ENCODE results near the gene PLCXD1. TPM values are rescaled to one million over a fixed set of nuclear protein-coding genes. Genes with fewer than 3 reads are reported as not detected.
A peak's percentile ranks its signal among the peaks of the same experiment; 100 is the strongest.

Gene PLCXD1
- total RNA-seq, 1 experiment from 2014 or later, result 14.8 TPM

DNA sequence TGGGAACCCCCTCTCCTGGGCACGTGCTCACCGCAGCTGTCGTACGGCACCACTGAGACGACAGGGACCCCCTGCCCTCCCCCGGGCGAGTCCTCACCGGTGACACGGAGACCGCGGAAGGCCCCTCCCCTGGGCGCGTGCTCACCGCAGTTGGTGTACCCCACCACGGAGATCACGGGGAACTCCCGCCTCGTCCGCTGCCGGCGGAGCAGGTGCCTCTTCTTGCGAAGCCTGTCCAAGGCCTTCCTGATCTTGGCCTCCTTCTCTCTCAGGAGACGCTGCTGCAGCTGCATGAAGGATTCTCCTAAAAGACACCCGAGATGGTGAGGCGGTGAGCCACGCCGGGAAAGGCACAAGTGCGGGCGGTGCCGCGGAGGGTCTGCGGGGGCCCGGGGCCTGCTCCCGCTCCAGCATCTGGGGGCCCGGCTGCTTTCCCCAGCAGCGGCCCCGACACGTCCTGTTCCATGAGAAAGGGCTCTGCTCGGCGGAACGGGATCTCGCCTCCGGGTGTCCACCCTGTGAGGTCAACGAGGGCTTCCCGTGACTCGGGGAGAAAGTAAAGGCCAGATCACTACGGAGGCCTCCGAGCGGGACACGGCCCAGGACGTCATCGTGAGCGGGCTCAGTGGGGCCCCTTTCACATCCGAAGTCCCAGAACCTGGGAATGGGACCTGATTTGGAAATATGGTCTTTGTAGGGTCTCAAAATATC is 31.6 kb downstream of the PLCXD1 start:
- Histone ChIP-seq H3K9me3 (replicated peaks) (no peaks in the 10 kb centered on the region), H3K36me3 (peaks cover 45% of the 10 kb centered on the region)
- DNase-seq (ENCODE audit: low read depth in 1 of 2, low spot score in 2 of 2), result no peak

DNA sequence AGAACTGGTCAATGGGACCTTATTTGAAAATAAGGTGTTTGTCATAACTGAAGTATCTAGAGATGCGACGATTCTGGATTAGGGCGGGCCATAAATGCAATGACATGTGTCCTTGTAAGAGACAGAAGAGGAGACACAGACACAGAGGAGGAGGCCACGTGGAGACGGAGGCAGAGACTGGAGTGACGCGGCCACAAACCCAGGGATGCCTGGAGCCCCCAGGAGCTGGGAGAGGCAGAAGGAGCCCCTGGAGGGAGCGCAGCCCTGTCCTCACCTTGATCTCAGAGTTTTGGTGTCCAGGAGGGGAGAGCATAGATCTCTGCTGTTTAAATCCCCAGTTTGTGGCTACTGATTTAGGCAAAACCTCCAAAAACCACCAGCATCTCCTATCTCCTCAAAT is 32.4 kb downstream of the PLCXD1 start:
- Histone ChIP-seq H3K36me3 (peaks cover 42% of the 10 kb centered on the region), H3K27me3 (replicated peaks) (no peaks in the 10 kb centered on the region), H3K4me1 (replicated peaks) (no peaks in the 10 kb centered on the region), H3K4me3 (no peak overlapping the region), H3K27ac (no peak overlapping the region), H3K9me3 (replicated peaks) (no peaks in the 10 kb centered on the region)
- DNase-seq (ENCODE audit: low read depth in 1 of 2, low spot score in 2 of 2), result no peak

More for the DNA sequence above, 31.6 kb downstream of the PLCXD1 start:
- no peak overlapping the region for H3K4me3 ChIP-seq
- no peaks in the 10 kb centered on the region for H3K4me1 ChIP-seq (replicated peaks)
- H3K27me3 ChIP-seq (replicated peaks), result no peaks in the 10 kb centered on the region
- H3K27ac ChIP-seq, result no peak overlapping the region

DNA sequence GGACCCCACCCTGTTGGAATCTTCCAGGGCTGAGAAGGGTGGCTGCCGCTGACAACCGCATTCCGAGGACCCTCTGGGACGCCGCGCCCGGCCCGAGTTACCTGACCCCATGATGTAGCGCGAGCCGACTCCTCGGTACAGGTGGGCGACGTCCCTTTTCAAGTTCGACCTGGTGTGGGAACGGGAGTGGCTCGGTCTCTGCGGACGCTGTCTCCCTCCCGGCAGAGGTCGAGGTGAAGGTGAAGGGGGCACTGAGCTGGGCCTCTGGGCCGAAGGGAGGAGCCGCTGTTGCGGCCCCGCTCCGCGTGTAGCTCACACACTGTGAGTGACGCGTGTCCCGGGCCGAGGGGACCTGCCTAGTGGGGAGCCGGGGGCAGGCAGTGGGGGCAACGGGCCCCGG is 32.9 kb downstream of the PLCXD1 start:
- H3K27ac ChIP-seq, result no peak overlapping the region
- no peaks in the 10 kb centered on the region for H3K4me1 ChIP-seq (replicated peaks)
- no peak for DNase-seq (ENCODE audit: low read depth in 1 of 2, low spot score in 2 of 2)
- no peaks in the 10 kb centered on the region for H3K9me3 ChIP-seq (replicated peaks)
- no peak overlapping the region for H3K4me3 ChIP-seq
- H3K36me3 ChIP-seq, result peaks cover 40% of the 10 kb centered on the region
- no peaks in the 10 kb centered on the region for H3K27me3 ChIP-seq (replicated peaks)

DNA sequence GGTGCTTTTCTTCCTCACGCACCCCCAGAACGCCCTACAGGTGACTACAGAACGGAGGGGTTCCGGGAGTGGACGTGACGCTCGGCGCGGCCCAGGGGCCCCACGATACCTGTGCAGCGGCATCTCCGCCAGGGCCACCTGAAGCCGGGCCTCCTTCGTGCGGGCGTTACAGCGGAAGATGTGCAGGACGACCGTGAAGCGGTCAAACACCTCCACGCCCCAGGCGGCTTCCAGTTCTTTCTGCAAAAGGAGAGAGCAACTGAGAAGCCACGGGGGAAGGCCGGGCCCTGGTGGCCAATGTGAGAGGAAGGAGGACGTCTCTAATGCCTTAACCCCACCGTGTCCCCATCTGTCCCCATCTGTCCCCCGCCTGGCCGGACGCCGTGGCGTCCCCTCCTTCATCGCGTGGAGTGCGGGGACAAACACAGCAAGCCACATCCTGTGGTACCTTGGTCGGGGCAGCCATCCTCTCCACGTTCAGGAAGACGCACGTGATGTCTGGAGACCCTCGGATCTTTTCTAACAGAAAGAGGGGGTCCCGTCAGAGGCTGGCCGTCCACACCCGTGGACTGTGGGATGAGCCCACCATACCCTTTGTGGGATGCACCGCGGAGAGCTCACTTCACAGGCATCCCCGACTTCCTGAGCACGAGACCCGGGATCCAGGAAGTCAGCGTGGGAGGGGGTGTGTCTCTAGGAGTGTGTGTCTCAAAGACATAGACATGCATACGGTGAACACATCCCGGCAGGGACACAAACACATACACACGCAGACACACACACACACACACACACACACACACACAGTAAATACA is 33.8 kb downstream of the PLCXD1 start:
- no peak overlapping the region for H3K27ac ChIP-seq
- H3K27me3 ChIP-seq (replicated peaks), result no peaks in the 10 kb centered on the region
- DNase-seq (ENCODE audit: low read depth in 1 of 2, low spot score in 2 of 2), result peak in 1 of 2 experiments; percentile 37
- H3K4me3 ChIP-seq, result no peak overlapping the region
- no peaks in the 10 kb centered on the region for H3K9me3 ChIP-seq (replicated peaks)
- H3K36me3 ChIP-seq, result peaks cover 37% of the 10 kb centered on the region
- H3K4me1 ChIP-seq (replicated peaks), result peaks cover 4% of the 10 kb centered on the region

DNA sequence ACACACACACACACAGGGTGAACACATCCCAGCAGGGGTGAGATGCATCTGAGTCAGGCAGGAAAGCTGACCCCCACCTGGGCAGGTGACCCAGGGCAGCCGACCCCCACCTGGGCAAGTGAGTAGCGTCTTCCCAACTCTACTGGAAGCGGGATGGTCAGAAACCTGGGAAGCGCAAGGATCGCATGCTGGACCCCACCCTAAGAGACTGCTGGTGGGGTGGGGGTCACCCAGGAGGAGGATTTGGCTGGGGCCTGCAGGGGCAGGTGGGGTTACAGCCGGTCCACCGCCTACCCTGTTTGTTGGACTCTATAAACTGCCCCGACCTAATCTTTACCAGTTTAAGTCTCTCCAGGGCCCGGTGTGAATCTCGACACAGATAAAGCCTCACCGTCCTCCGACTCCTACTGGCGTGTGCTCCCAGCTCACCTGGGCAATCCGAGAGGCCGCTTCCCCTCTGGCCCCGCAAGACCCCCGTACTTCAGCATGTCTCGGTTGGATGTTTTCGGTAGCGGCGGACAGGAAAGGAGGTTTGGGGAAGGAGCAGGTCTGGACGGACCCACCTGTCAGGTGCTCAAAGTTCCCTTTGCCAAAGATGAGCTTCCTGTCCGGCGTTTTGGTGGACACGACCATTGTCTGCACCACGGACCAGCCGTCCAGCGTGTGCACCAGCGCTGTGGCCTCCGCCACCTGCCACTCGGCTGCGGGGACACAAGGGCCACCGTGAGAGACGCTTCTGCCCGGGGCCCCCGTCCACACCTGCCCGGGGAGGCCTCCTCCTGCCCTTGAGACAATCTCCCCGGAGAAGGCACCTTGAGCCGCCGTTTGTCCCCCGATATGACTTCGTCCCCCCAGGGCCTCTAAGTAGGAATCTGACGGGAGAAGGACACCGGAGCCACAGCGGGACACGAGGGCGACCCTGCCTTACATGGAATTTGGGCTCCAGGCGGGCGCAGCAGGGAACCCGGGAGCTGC is 35.5 kb downstream of the PLCXD1 start:
- DNase-seq (ENCODE audit: low read depth in 1 of 2, low spot score in 2 of 2), result peak in 1 of 2 experiments; percentile 40
- no peak overlapping the region for H3K27ac ChIP-seq
- peaks cover 6% of the 10 kb centered on the region for H3K4me1 ChIP-seq (replicated peaks)
- no peaks in the 10 kb centered on the region for H3K27me3 ChIP-seq (replicated peaks)
- H3K36me3 ChIP-seq, result peaks cover 29% of the 10 kb centered on the region
- H3K9me3 ChIP-seq (replicated peaks), result no peaks in the 10 kb centered on the region
- no peak overlapping the region for H3K4me3 ChIP-seq

DNA sequence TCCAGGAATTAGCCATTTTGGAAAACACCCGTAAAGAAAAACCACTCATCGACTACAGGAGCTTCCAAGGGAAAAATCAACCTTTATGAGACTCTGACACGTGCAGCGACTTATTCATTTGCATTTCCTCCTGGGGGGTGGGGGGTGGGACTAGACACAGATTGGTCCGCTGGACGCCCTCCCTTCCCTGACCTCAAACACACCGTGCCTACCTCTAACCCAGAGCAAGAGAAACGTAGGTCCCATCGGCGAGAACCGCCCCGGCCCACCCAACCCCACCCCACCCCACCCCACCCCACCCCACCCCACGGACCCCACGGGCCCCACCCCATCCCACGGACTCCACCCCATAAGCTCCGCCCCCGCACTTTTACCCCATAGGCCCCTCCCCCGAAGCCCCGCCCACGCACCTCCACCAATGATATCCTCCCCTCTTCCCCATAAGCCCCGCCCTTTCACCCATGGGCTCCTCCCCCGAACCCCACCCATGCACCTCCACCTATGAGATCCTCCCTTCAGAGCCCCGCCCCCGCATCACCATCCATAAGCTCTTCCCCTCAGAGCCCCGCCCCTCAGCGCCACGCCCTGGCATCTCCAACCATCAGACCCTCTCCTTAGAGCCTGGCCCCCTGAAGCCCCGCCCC is 36.4 kb downstream of the PLCXD1 start:
- DNase-seq (ENCODE audit: low read depth in 1 of 2, low spot score in 2 of 2), result no peak
- H3K27ac ChIP-seq, result no peak overlapping the region

DNA sequence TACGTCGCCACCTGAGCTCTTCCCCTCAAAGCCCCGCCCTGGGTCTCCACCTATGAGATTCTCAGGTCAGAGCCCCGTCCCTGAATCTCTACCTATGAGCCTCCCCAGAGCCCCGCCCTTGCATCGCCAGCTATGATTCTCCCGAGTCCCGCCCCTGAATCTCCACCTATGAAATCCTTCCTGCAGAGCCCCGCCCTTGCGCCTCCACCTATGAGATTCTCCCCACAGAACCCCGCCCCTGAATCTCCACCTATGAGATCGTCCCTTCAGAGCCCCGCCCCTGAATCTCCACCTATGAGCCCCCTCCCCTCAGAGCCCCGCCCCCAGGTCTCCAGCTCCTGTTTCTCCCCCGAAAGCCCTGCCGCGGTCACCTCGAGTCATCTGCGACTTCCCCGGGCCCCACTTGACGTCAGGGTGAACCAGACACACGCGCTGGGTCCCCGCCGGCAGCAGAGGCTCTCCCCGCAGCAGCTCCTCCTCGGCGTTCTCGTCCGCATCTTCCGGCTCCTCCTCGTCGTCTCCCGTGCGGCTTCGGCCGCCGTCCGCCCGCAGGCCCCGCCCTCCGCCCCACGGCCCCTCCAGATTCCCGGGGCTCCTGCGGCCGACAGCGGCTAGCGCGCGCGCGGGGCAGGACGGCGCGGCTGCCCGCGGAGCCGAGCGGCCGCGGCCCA is 37.0 kb downstream of the PLCXD1 start:
- no peaks in the 10 kb centered on the region for H3K27me3 ChIP-seq (replicated peaks)
- no peaks in the 10 kb centered on the region for H3K9me3 ChIP-seq (replicated peaks)
- H3K4me1 ChIP-seq (replicated peaks), result peaks cover 6% of the 10 kb centered on the region
- peak overlapping the region; percentile 76 for H3K4me3 ChIP-seq
- peak overlapping the region; percentile 85 for H3K27ac ChIP-seq
- peaks cover 16% of the 10 kb centered on the region for H3K36me3 ChIP-seq
- DNase-seq (ENCODE audit: low read depth in 1 of 2, low spot score in 2 of 2), result peak; percentile 89 to 99

More for the DNA sequence above, 36.4 kb downstream of the PLCXD1 start:
- peaks cover 6% of the 10 kb centered on the region for H3K4me1 ChIP-seq (replicated peaks)
- no peaks in the 10 kb centered on the region for H3K9me3 ChIP-seq (replicated peaks)
- H3K36me3 ChIP-seq, result peaks cover 22% of the 10 kb centered on the region
- no peaks in the 10 kb centered on the region for H3K27me3 ChIP-seq (replicated peaks)
- H3K4me3 ChIP-seq, result peak overlapping the region; percentile 76

DNA sequence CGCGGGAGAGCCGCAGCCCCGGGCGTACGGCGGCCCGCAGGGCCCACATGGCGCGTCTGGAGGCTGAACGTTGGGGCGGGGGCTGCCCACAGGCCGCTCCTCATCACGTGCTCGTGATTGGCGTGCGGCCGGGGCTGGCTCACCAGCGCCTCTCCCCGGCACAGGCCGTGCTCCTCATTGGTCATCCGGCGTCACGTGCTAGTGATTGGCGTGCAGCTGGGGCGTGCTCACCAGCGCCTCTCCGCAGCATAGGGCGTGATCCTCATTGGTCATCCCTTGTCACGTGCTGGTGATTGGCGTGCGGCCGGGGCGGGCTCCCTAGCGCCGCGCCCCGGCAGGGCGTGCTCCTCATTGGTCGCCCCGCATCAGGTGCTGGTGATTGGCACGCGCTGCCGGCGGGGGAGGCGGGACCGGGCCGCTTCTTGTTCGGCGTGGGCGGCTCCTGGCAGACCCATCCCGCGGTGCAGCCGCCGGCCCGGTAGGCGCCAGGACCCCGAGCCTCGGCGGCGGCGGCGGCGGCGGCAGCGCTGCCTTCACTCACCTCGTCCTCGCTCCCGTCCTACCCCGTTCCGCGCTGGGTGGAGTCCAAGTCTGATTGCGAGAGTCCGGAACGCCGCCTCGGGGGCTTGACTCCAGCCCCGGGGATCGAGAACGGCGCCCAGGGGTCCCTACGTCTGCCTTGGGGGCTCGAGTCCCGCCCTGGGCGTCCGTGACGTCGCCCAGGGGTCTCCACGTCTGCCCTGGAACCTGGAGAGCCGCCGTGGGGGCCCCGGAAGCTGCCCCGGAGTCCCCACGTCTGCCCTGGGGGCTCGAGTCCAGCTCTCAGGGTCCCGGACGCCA is 37.8 kb downstream of the PLCXD1 start, which contains the start of gene GTPBP6:
Gene GTPBP6 (minus strand): TSS at position 58 of the 840 bp plus-strand sequence. CDS start 9 bp downstream, at position 49.
- DNase-seq (ENCODE audit: low read depth in 1 of 2, low spot score in 2 of 2), result peak; percentile 99
- Histone ChIP-seq H3K27me3 (replicated peaks) (no peaks in the 10 kb centered on the region), H3K27ac (peak within 1 kb of the TSS; percentile 85), H3K4me1 (replicated peaks) (peaks cover 6% of the 10 kb centered on the region), H3K36me3 (peaks cover 11% of the 10 kb centered on the region), H3K4me3 (peak within 1 kb of the TSS; percentile 76), H3K9me3 (replicated peaks) (no peaks in the 10 kb centered on the region)

DNA sequence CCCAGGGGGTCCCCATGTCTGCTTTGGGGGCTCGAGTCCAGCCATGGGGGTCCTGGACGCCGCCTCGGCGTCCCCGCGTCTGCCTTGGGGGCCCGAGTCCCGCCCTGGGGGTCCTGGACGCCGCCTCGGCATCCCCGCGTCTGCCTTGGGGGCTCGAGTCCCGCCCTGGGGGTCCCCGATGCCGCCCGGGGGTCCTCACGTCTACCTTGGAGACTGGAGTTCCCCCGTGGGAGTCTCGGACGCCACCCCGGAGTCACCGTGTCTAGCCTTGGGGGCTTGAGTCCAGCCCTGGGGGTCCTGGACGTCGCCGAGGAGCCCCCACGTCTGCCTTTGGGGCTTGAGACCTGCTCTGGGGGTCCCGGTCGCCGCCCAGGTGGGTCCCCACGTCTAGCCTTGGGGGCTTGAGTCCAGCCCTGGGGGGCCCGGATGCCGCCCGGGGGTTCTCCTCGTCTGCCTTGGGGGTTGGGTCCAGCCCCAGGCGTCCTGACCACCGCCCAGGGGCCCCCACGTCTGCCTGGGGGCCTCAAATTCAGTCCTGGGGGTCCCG is 38.5 kb downstream of the PLCXD1 start:
- Histone ChIP-seq H3K36me3 (peaks cover 9% of the 10 kb centered on the region), H3K4me3 (peak overlapping the region; percentile 76), H3K9me3 (replicated peaks) (no peaks in the 10 kb centered on the region), H3K27ac (peak overlapping the region; percentile 58), H3K4me1 (replicated peaks) (peaks cover 6% of the 10 kb centered on the region), H3K27me3 (replicated peaks) (no peaks in the 10 kb centered on the region)
- peak; percentile 14 to 37 for DNase-seq (ENCODE audit: low read depth in 1 of 2, low spot score in 2 of 2)

DNA sequence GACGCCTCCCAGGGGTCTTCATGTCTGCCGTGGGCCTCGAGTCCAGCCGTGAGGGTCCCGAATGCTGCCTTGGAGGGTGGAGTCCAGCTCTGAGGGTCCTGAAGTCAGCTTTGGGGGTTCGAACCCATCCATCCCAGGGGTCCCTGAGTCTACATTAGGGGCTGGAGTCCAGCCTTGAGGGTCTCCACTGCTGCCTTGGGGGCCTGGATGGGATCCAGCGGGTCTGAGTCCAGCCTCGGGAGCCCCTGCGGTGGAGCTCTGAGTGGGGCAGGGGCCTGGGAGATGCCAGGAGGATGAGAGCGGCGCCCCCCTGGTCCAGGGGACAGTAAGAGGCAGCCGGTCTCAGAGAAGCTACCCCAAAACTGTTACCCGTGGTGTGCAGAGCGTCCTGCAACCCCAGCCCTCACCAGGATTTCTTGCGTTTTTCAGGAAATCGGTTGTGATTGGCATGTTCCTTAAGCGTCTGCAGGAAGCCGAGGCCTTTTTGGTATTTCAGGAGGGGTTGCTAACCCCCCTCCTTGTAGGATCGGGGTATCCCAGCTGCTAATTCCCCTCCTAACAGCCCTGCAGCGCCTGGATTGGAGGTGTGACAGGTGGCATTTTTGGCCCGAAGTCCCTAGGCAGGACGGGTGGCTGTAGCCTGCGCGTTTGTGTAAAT is 39.1 kb downstream of the PLCXD1 start:
- Histone ChIP-seq H3K4me3 (peak overlapping the region; percentile 76), H3K9me3 (replicated peaks) (no peaks in the 10 kb centered on the region), H3K27me3 (replicated peaks) (no peaks in the 10 kb centered on the region), H3K27ac (no peak overlapping the region), H3K4me1 (replicated peaks) (peaks cover 6% of the 10 kb centered on the region), H3K36me3 (peaks cover 3% of the 10 kb centered on the region)
- peak in 1 of 2 experiments; percentile 39 for DNase-seq (ENCODE audit: low read depth in 1 of 2, low spot score in 2 of 2)
